ENCODE results near the gene SLC5A10. TPM values are rescaled to one million over a fixed set of nuclear protein-coding genes. Genes with fewer than 3 reads are reported as not detected.

SLC5A10 gene
- total RNA-seq, 1 experiment from 2014 or later = not detected

DNA sequence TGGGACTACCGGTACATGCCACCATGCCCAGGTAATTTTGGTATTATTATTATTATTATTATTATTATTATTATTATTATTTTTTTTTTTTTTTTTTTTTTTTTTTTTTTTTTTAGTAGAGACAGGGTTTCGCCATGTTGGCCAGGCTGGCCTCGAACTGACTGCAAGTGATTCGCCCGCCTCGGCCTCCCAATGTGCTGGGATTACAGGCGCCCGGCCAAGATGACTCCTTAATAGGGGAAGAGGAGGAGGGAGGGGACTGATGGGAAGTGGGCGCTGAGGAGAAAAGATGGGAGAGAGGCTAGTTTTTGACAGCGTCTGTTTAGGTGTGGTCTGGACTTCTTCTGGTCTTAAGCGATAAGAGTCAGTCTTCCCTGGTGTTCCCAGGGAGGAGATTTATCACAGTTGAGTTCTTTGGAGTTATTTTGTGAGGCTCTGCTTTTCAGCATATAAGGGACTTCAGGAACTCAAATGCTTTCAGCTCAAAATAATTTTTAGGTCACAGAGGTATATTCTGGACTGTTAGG, 34.4 kb upstream of the SLC5A10 start:
- Histone ChIP-seq H3K9ac (ENCODE audit: extremely low read depth, insufficient read length, low read length) (no peak overlapping the region), H4K8ac (replicated peaks; ENCODE audit: insufficient read length, low read depth, low read length) (no peak overlapping the region), H3K9me3 (ENCODE audit: control insufficient read depth, low read depth, low read length) (no peaks in the 10 kb centered on the region), H2AFZ (ENCODE audit: low read length) (no peak overlapping the region), H3K4ac (ENCODE audit: low read depth, low read length) (no peak overlapping the region), H3K23me2 (ENCODE audit: insufficient read length, low read depth, low read length, poor library complexity, severe bottlenecking) (no peaks in the 10 kb centered on the region), H3K18ac (ENCODE audit: insufficient read length, low read depth, low read length) (no peak overlapping the region), H2BK120ac (ENCODE audit: low read depth, low read length, poor library complexity, severe bottlenecking) (no peak overlapping the region), H3K27ac (ENCODE audit: insufficient read length, low read depth, low read length) (no peak overlapping the region), H3K27me3 (ENCODE audit: insufficient read depth, low read length) (no peaks in the 10 kb centered on the region), H3K4me1 (ENCODE audit: insufficient read depth, low read length) (no peaks in the 10 kb centered on the region), H2BK15ac (ENCODE audit: low read depth, low read length) (no peak overlapping the region), H3K14ac (ENCODE audit: insufficient read depth, low read length) (no peak overlapping the region), H2AK5ac (ENCODE audit: insufficient read length, low read length) (no peak overlapping the region), H3K56ac (ENCODE audit: insufficient read length, low read depth, low read length) (no peak overlapping the region), H2BK12ac (ENCODE audit: insufficient read length, low read depth, low read length) (no peak overlapping the region), H3K79me1 (ENCODE audit: insufficient read depth, low read depth, low read length, poor library complexity, severe bottlenecking) (no peaks in the 10 kb centered on the region), H2BK5ac (ENCODE audit: insufficient read length, low read length) (no peak overlapping the region), H3K23ac (ENCODE audit: insufficient read length, low read depth, low read length) (no peak overlapping the region), H4K5ac (ENCODE audit: insufficient read length, low read depth, low read length) (no peak overlapping the region), H3K4me2 (ENCODE audit: insufficient read depth, insufficient read length, low read length) (no peak overlapping the region), H4K91ac (ENCODE audit: insufficient read length, low read depth, low read length) (no peak overlapping the region), H3T11ph (ENCODE audit: low read length) (no peak overlapping the region), H2BK20ac (ENCODE audit: low read depth, low read length, poor library complexity, severe bottlenecking) (no peak overlapping the region), H3K79me2 (ENCODE audit: insufficient read depth, low read length) (no peaks in the 10 kb centered on the region), H4K20me1 (ENCODE audit: control insufficient read depth, insufficient read depth, insufficient read length) (no peaks in the 10 kb centered on the region)
- no peaks in the 10 kb centered on the region; the same call in 1 of the 2 replicates for H3K27me3 Mint-ChIP-seq (ENCODE audit: low read depth)
- WGBS (ENCODE audit: extremely low coverage, insufficient read length, low lambda C conversion rate) = no CpG with 5 or more reads among the region's 11 CpGs
- H3K27ac Mint-ChIP-seq = no peak overlapping the region; a peak in 1 of 7 replicates
- TF ChIP-seq, protein P1, sequence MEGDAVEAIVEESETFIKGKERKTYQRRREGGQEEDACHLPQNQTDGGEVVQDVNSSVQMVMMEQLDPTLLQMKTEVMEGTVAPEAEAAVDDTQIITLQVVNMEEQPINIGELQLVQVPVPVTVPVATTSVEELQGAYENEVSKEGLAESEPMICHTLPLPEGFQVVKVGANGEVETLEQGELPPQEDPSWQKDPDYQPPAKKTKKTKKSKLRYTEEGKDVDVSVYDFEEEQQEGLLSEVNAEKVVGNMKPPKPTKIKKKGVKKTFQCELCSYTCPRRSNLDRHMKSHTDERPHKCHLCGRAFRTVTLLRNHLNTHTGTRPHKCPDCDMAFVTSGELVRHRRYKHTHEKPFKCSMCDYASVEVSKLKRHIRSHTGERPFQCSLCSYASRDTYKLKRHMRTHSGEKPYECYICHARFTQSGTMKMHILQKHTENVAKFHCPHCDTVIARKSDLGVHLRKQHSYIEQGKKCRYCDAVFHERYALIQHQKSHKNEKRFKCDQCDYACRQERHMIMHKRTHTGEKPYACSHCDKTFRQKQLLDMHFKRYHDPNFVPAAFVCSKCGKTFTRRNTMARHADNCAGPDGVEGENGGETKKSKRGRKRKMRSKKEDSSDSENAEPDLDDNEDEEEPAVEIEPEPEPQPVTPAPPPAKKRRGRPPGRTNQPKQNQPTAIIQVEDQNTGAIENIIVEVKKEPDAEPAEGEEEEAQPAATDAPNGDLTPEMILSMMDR (conservative IDR thresholded peaks at IDR 0.05) = no peak
- H3K9me3 Mint-ChIP-seq = no peaks in the 10 kb centered on the region
- DNase-seq = no peak
- H3K36me3 Mint-ChIP-seq (ENCODE audit: insufficient read depth in 1 of 3, low read depth in 3 of 3) = peaks cover 18 to 55% (median 52%) of the 10 kb centered on the region in 3 experiments; a peak in 6 of 7 replicates
- no peaks in the 10 kb centered on the region for H3K4me1 Mint-ChIP-seq
- H3K4me3 Mint-ChIP-seq = no peak overlapping the region
